ENCODE results near the gene SUSD4. TPM values are rescaled to one million over a fixed set of nuclear protein-coding genes. Genes with fewer than 3 reads are reported as not detected.

The SUSD4 gene
- total RNA-seq, 1 donor from 2014 or later, result not detected

GRCh38 chr1:223229756-223230155, 134.2 kb downstream of the SUSD4 start:
- Mint-ChIP-seq H3K4me3 (ENCODE audit: unreplicated experiment) (no peak overlapping the region), H3K4me1 (ENCODE audit: unreplicated experiment) (no peaks in the 10 kb centered on the region)

GRCh38 chr1:223228931-223229528, 134.9 kb downstream of the SUSD4 start:
- Mint-ChIP-seq H3K36me3 (ENCODE audit: unreplicated experiment) (no peaks in the 10 kb centered on the region), H3K27me3 (ENCODE audit: unreplicated experiment) (no peaks in the 10 kb centered on the region), H3K4me3 (ENCODE audit: unreplicated experiment) (no peak overlapping the region), H3K27ac (ENCODE audit: unreplicated experiment) (no peak overlapping the region), H3K9me3 (ENCODE audit: unreplicated experiment) (no peaks in the 10 kb centered on the region), H3K4me1 (ENCODE audit: unreplicated experiment) (no peaks in the 10 kb centered on the region)
- DNase-seq (ENCODE audit: extremely low spot score, unreplicated experiment), result peak; percentile 56
- no peak for TF ChIP-seq CTCF (IDR thresholded peaks at IDR 0.05)

More at GRCh38 chr1:223229756-223230155, 134.2 kb downstream of the SUSD4 start:
- no peaks in the 10 kb centered on the region for H3K27me3 Mint-ChIP-seq (ENCODE audit: unreplicated experiment)
- no peak overlapping the region for H3K27ac Mint-ChIP-seq (ENCODE audit: unreplicated experiment)
- no peaks in the 10 kb centered on the region for H3K36me3 Mint-ChIP-seq (ENCODE audit: unreplicated experiment)
- DNase-seq (ENCODE audit: extremely low spot score, unreplicated experiment), result peak; percentile 44
- no peaks in the 10 kb centered on the region for H3K9me3 Mint-ChIP-seq (ENCODE audit: unreplicated experiment)
- no peak for TF ChIP-seq CTCF (IDR thresholded peaks at IDR 0.05)

- Mint-ChIP-seq H3K27ac (ENCODE audit: unreplicated experiment) (no peak overlapping the region), H3K36me3 (ENCODE audit: unreplicated experiment) (no peaks in the 10 kb centered on the region), H3K9me3 (ENCODE audit: unreplicated experiment) (no peaks in the 10 kb centered on the region), H3K4me1 (ENCODE audit: unreplicated experiment) (no peaks in the 10 kb centered on the region), H3K27me3 (ENCODE audit: unreplicated experiment) (no peaks in the 10 kb centered on the region), H3K4me3 (ENCODE audit: unreplicated experiment) (no peak overlapping the region)
- DNase-seq (ENCODE audit: extremely low spot score, unreplicated experiment), result peak; percentile 72
- TF ChIP-seq CTCF (IDR thresholded peaks at IDR 0.05), result no peak
Observed at GRCh38 chr1:223228201-223228600, 135.8 kb downstream of the SUSD4 start.

GRCh38 chr1:223227486-223228196, 136.3 kb downstream of the SUSD4 start:
- Mint-ChIP-seq H3K4me1 (ENCODE audit: unreplicated experiment) (no peaks in the 10 kb centered on the region), H3K27ac (ENCODE audit: unreplicated experiment) (no peak overlapping the region), H3K9me3 (ENCODE audit: unreplicated experiment) (no peaks in the 10 kb centered on the region), H3K36me3 (ENCODE audit: unreplicated experiment) (no peaks in the 10 kb centered on the region), H3K27me3 (ENCODE audit: unreplicated experiment) (no peaks in the 10 kb centered on the region), H3K4me3 (ENCODE audit: unreplicated experiment) (no peak overlapping the region)
- TF ChIP-seq CTCF (IDR thresholded peaks at IDR 0.05), result no peak
- peak; percentile 77 for DNase-seq (ENCODE audit: extremely low spot score, unreplicated experiment)

GRCh38 chr1:223227031-223227430, 136.9 kb downstream of the SUSD4 start:
- DNase-seq (ENCODE audit: extremely low spot score, unreplicated experiment), result peak; percentile 70
- no peak overlapping the region for H3K4me3 Mint-ChIP-seq (ENCODE audit: unreplicated experiment)
- H3K4me1 Mint-ChIP-seq (ENCODE audit: unreplicated experiment), result no peaks in the 10 kb centered on the region
- H3K27me3 Mint-ChIP-seq (ENCODE audit: unreplicated experiment), result no peaks in the 10 kb centered on the region
- no peak overlapping the region for H3K27ac Mint-ChIP-seq (ENCODE audit: unreplicated experiment)
- H3K36me3 Mint-ChIP-seq (ENCODE audit: unreplicated experiment), result no peaks in the 10 kb centered on the region
- TF ChIP-seq CTCF (IDR thresholded peaks at IDR 0.05), result no peak
- H3K9me3 Mint-ChIP-seq (ENCODE audit: unreplicated experiment), result no peaks in the 10 kb centered on the region

Measured in osteocyte (in vitro differentiated cells).